HG02763 (cell line): ENCODE data around the gene CFAP47.
"Not testable (repeated sequence)": the region's sequence is repeated elsewhere in the genome, so short reads cannot be mapped to it uniquely, and the experiment has no call there.

ENCODE experiments used
- ATAC-seq: cut with Tn5 transposase; IDR thresholded peaks from one replicate; pipeline ENCODE4 v1.9.1; 2021; ENCODE audit warnings: mild to moderate bottlenecking, moderate library complexity; ENCODE audit not compliant: unreplicated experiment

Gene CFAP47

DNA sequence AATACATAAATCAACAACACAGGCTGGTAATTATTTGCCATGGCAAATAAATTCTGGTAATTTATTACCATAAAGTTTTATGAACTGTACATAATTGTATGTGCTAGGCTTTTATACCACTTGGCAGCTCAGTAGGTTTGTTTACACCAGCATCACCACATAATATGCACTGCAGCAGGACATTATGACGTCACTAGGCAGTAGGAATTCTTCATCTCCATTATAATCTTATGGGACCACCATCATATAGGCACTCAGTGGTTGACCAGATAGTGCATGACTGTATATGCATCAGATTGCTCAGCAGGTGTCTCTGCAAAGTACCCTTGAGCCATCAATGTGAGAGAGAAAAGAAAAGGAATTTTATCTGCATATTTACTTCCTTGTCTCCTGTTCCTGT is 295.4 kb downstream of the CFAP47 start:
- no peak for ATAC-seq

DNA sequence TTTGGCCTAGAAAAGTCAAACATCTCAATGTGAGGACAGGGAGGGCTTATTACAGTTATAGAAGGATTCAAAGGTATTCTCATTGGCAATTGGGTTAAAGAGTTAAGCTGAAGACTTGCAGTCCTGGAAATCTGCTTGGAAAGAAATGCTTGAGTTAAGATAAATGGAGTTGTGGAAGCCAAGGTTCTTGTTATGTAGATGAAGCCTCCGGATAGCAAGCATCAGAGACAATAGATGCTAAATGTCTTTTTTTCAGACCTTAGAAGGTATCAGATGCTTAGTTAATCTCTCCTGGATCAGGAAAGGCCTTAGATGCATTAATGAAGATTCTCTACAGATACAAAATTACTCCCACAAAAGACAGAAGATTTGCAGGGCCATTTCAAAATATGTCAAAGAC is 299.3 kb downstream of the CFAP47 start:
- no peak for ATAC-seq

DNA sequence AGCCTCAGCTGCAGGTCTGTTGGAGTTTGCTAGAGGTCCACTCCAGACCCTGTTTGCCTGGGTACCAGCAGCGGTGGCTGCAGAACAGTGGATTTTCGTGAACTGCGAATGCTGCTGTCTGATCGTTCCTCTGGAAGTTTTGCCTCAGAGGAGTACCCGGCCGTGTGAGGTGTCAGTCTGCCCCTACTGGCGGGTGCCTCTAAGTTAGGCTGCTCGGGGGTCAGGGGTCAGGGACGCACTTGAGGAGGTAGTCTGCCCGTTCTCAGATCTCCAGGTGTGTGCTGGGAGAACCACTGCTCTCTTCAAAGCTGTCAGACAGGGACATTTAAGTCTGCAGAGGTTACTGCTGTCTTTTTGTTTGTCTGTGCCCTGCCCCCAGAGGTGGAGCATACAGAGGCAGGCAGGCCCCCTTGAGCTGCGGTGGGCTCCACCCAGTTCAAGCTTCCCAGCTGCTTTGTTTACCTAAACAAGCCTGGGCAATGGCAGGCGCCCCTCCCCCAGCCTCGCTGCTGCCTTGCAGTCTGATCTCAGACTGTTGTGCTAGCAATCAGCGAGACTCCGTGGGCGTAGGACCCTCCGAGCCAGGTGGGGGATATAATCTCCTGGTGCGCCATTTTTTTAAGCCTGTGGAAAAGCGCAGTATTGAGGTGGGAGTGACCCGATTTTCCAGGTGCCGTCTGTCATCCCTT is 315.4 kb downstream of the CFAP47 start:
- ATAC-seq, result not testable (repeated sequence)

DNA sequence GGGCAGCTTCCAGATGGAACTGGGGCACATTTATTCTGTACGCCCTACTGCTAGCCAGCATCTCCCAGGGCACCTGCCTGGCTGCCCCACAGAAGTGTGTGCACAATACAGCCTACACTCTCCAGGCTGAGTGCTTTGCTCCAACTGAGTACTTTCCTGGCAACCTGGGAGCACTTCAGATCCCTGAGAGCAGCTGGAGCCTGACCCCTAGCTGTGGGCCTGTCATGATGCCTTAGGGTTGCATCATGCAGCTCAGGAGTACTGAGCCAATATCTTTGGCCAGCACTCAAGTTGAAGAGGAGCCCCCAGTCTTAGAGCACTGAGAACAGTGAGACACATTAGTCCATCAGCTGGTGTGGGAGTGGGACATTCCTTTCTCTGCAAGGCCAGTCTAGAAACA is 321.9 kb downstream of the CFAP47 start:
- ATAC-seq, result no peak

DNA sequence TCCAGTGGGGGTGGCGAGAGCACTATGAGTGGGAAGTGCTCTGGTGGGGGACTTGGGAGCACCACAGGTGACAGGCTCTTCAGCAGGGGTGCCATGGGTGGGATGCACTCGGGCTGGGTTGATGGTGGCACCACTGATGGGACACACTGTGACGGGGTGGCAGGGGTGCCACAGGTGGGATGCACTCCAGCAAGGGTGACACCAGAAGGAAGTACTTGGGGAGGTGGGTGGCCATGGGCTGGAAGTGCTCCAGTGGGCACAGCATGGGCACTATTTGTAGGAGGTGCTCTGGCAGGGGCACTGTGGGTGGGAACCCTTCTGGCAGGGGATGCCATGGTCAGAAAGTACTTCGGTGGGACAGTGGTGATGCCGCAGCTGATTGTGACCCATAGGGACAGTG is 346.6 kb downstream of the CFAP47 start:
- ATAC-seq, result no peak

DNA sequence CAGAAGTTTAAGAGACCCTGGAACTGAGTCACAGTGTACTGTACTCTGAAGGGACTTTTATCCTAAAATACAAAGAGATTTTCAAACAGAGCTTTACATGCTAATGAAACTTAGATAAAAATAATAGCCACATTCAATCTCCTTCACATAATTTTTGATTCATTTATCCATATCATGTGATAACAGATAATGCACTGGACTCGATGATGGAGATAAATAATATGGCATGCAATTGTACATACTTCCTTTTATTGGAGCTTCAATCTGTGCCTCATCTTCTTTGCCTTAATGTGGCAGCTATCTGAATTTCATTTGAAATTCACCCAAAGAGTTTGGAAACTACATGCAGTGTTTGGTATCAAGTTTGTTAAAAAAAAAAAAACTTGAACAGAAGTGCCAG is 390.6 kb downstream of the CFAP47 start:
- no peak for ATAC-seq

DNA sequence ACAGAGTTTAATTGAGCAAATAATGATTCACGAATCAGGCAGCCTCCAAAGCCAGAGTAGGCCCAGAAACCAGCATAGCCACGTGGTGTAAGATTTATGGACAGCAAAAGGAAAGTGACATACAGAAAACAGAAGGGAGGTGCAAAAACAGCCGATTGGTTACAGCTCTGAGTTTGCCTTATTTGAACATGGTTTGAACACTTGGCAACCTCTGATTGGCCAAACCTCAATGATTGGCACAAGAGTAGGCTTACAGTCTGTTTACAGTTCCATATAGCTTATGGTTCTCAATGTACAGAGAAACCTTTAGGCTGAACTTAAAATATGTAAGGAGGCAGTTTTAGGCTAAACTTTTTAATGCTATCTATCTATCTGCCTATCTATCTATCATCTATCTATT is 394.8 kb downstream of the CFAP47 start:
- ATAC-seq, result no peak

DNA sequence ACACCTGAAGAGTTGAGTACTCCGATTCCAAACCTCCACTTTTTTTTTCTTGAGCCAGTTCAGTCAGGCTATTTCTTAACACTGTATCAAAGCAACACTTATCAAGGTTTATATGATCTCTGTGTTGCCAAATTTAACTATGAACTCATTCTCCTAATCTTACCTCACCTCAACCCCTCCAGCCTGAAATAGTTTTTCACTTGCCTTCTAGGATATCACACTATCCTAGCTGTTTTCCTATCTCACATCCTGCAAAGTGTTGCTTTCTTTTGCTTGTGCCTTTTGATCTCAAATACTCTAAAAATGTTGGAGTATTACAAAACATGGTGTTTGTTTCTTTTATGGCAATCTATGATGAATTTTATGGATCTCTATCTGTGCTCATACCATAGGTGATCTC is 415.0 kb downstream of the CFAP47 start:
- no peak for ATAC-seq

DNA sequence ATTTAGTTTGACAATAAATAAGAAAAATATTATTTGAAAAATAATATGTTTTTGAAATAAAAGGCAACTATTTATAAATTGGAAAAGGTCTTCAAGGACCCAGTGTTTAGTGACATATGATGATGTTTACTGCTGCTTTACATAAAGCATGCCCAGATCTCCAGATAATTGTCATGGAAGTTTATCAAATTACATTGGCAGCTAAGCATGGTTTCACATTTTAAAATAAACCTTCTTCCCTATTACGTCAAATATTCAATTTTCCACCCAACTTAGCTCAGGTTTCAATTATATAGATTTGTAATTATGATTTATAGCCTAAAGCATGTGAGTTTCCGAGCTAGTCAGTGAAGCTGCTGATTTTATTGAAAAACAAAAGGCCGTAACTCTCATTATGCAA is 417.2 kb downstream of the CFAP47 start:
- no peak for ATAC-seq

DNA sequence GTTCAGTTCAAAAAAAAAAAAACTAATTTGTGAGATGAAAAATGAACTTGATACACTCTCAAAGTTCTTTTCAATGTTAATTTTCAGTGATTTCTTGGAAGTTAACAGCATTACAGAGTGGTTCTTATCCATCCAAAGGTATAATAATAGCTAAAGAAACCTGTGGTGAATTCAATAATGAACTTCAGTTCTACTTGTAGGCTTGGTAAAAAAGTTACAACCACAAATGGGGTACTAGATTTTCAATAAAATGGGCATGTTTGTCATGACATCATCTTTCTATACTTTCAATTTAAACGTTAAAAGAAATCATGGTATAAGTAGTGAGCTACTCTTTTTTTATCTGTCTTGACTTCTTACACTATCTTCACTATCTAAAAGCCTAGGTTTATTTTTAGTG is 424.8 kb downstream of the CFAP47 start:
- no peak for ATAC-seq

DNA sequence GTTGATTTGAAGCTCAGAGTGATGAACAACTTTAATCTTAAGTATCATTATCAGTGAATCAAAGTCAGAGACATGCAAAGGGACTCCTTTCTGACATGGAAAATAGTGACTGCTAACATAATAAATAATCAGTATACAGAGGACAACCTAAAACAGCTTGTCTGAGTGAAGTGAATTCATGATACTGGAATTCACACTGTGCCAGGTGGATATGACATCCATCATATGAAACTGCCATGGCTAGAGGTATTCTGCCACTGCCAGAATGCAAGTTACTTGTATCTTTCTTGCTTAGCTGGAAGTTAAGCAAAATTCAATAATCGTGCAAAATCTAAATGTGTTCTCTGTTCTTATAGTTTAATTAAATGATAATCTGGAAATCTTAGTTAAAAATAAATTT is 429.0 kb downstream of the CFAP47 start:
- ATAC-seq, result no peak

DNA sequence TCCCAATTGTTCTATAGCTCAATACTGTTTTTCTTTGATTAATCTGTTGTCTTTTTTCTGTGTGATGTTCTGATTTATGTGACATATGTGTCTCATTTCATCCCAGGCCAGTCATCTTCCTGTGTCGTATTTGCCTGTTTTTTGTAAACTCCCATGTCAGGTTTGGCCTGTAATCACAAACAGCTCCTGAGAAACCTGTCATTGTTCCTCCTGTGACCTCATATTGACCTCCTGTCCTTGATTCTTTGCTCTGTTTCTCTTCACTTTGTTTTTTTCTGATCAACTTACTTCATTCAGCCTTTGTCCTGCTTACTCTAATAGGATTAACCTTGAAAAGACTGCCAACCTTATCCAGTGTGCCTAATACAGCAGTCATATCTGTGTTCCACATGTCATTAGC is 438.3 kb downstream of the CFAP47 start:
- no peak for ATAC-seq

DNA sequence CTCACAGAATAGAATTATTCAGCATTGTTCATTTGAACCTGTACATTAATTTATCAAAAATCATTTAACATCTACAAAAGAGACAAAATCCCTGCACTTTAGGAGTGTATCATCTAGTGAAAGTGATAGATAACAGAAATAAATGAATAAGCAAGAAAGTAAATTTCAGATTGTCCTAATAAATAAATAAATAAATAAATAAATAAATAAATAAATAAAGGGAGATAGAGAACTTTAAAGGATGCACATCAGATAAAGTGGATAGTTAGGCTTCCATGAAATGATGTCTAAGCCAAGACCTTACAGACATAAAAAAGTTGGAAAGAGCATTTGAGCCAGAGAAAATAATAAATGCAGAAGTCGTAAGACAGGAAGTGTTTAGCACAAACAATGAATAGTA is 444.7 kb downstream of the CFAP47 start:
- ATAC-seq, result no peak

DNA sequence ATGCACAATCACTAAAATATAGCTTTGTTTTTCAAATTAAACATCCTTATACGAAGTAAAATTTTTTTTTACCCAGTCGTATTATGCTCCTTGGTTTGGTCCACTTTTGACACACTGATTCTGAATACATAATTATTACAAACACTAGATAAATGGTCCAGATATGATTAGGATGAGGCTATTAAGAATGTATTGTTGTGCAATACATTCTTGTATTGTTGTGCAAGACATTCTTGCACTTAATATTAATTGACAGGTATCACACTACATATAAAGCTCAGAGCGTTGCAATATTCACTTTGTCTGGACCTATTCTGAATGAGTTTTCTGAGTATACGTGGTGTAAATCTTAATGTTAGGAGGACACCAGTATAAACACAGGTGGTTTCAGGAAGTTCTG is 464.0 kb downstream of the CFAP47 start:
- ATAC-seq, result no peak

DNA sequence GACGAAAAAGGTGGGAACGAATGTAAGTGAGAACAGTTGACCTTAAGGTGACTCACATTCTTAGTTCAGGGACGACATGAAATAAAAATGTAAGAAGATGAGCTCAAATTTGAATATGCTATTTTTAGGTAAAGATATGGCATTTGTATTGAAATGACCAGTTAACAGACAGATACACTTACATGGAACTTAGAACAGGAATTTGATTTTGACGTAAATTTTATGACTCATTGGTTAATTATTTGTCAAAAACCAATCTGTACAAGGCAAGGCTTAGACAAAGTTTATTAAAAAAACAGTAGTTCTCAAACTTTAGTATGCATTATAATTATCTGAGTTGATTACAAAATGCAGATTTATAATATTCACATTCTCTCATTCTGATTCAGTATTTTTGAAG is 469.4 kb downstream of the CFAP47 start:
- ATAC-seq, result no peak

DNA sequence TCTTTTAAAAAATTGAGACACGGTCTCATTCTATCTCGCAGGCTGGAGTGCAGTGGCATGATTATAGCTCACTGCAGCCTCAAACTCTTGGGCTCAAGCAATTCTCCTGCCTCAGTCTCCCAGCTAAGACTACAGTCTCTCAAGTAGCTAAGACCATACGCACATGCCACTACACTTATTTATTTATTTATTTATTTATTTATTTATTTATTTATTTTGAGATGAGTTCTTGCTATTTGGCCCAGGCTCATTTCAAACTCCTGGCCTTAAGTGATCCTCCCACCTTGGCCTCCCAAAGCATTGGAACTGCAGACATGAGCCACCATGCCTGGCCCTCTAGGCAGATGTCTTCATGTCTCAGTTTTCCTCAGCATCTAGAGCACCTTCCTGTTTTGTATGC is 482.2 kb downstream of the CFAP47 start:
- no peak for ATAC-seq

DNA sequence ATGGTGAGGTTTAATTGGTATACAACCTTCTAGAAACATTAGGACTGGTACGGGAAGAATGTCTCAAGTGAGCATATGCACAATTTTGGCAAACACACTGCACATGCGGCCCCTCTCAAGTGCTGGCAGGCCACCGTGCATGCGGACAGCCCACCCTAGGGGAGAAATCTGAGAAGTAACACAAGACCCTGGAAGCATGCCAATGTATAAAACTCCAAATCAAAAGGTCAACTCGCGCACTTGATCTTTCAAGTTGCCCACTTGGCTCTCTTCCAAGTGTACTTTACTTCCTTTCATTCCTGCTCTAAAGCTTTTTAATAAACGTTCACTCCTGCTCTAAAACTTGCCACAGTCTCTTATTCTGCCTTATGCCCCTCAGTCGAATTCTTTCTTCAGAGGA is 488.3 kb downstream of the CFAP47 start:
- ATAC-seq, result no peak

DNA sequence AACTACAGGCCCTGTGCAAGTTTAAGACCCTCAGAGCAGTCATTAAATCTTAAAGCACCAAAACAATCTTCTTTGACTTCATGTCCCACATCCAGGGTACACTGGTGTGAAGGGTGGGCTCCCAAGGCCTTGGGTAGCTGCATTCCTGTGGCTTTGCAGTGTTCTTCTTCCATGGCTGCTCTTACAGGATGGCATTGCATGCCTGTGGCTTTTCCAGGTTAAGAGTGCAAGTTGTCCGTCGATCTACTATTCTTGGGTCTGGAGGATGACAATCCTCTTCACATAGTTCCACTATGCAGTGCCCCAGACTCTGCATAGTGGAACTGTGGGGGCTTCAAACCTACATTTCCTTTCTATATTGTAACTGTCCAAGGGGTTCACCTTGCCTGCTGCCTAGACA is 494.5 kb downstream of the CFAP47 start:
- ATAC-seq, result no peak

DNA sequence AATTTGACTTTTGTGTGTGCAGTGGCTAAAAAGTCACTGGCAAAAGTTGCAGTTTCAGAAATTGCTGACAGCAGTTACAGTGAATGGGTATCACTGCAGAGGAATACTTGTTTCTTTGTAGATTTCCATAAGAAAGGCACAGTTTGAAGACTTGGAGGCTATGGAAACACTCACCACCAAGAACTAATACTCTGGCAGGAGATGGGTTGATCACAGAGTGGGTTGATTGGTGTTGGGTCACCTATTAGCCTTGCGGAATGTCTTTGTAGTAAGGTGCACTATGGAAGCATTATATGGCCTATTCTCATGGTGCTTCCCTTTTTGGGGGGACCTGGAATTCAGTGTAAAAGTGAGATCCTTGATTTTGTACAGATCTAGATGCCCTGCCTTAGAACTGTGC is 502.8 kb downstream of the CFAP47 start:
- no peak for ATAC-seq

DNA sequence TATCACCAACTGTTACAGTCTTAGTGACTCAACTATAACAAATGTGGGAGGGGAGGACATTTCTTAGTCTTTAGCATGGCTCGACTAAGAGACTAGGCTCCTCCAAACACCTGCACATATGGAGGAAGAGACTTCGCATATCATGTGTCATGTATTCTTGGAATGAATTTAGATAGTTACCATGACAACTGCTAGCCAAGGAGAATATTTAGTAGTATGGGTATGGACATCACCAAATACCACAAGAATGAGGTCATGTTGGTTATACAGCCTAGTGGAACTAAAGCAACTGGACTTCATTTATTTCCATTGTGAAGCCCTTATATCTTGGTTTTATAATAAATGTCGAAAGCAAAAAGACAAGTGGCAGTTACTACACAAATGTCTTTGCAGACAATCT is 512.3 kb downstream of the CFAP47 start:
- ATAC-seq, result no peak

DNA sequence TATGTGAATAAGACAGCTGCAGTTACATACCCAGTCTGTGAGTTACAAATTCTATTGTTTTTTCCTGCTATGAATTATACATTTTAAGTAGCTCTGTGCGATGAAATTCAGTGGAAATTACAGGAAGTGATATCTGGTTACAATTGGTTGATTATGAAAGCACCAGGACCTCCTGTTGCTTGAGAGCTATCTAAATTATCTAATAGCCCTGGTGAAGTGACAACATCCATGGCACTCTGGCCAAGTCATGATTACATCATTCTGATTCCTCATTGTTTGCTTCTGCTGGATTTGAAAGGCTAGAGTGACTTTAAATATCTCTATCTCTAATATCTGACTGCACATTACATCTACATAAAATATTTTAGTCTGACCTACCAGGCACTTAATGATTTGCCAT is 515.0 kb downstream of the CFAP47 start:
- ATAC-seq, result no peak
